22Rv1 (cell line): Measurements from ENCODE around the gene PDGFB.

ENCODE experiments used
- ZFX ChIP-seq: fragments of 450-650 bp; IDR thresholded peaks from 2 replicates; pipeline ENCODE4 v1.6.1; 2017; ENCODE audit warnings: antibody characterized with exemption, borderline replicate concordance
- TF ChIP-seq, protein P1 (sequence below): fragments of 450-650 bp; IDR thresholded peaks from 2 replicates; pipeline ENCODE4 v1.5.1; 2017; ENCODE audit warnings: mild to moderate bottlenecking

DNA sequence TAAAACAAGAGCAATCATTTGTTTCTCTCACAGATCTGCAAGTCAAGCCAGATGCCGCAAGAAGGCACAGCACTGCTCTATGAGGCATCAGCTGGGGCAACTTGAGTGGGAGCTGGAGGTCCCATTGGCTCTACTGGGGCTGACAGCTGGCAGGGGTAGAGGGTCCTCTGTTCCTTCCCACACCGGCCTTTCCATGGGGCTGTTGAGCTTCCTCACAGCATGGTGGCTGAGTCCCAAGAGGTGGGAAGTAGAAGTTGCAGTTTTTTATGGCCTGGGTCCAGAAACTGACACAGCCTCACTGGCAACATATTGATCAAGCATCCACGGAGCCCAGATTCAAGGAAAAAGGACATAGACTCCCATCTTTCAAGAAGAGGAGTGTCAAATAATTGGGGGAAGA is 40.2 kb upstream of the PDGFB start:
- TF ChIP-seq, protein P1, sequence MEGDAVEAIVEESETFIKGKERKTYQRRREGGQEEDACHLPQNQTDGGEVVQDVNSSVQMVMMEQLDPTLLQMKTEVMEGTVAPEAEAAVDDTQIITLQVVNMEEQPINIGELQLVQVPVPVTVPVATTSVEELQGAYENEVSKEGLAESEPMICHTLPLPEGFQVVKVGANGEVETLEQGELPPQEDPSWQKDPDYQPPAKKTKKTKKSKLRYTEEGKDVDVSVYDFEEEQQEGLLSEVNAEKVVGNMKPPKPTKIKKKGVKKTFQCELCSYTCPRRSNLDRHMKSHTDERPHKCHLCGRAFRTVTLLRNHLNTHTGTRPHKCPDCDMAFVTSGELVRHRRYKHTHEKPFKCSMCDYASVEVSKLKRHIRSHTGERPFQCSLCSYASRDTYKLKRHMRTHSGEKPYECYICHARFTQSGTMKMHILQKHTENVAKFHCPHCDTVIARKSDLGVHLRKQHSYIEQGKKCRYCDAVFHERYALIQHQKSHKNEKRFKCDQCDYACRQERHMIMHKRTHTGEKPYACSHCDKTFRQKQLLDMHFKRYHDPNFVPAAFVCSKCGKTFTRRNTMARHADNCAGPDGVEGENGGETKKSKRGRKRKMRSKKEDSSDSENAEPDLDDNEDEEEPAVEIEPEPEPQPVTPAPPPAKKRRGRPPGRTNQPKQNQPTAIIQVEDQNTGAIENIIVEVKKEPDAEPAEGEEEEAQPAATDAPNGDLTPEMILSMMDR: no peak
- no peak for TF ChIP-seq ZFX
